Esophagus squamous epithelium (tissue), 4 donors: ENCODE measurements around the gene UGT8.
"Not testable (repeated sequence)": the region's sequence is repeated elsewhere in the genome, so short reads cannot be mapped to it uniquely, and the experiment has no call there.

Experiments
- POLR2A ChIP-seq, 4 donors: fragments of 450-650 bp; IDR thresholded peaks; one replicate each; pipeline ENCODE4 v1.6.1; 2017; ENCODE audit warnings: antibody characterized with exemption in 4 of 4, mild to moderate bottlenecking in 4 of 4, moderate library complexity in 3 of 4
- TF ChIP-seq, protein P1 (sequence below), 6 experiments: fragments of 450-650 bp in 4 of 6; fragments of 200-600 bp in 2 of 6; sonication (generic) in 2 of 6; IDR thresholded peaks; one replicate each; pipeline ENCODE4 v1.5.1; 2016 to 2019; ENCODE audit warnings: antibody characterized with exemption in 6 of 6, mild to moderate bottlenecking in 4 of 6, moderate library complexity in 4 of 6

DNA sequence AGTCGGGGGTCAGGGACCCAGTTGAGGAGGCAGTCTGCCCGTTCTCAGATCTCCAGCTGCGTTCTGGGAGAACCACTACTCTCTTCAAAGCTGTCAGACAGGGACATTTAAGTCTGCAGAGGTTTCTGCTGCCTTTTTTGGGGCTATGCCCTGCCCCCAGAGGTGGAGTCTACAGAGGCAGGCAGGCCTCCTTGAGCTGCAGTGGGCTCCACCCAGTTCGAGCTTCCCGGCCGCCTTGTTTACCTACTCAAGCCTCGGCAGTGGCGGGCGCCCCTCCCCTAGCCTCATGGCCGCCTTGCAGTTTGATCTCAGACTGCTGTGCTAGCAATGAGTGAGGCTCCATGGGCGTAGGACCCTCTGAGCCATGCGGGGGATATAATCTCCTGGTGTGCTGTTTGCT lies 17.4 kb downstream of the UGT8 start:
- TF ChIP-seq, protein P1, sequence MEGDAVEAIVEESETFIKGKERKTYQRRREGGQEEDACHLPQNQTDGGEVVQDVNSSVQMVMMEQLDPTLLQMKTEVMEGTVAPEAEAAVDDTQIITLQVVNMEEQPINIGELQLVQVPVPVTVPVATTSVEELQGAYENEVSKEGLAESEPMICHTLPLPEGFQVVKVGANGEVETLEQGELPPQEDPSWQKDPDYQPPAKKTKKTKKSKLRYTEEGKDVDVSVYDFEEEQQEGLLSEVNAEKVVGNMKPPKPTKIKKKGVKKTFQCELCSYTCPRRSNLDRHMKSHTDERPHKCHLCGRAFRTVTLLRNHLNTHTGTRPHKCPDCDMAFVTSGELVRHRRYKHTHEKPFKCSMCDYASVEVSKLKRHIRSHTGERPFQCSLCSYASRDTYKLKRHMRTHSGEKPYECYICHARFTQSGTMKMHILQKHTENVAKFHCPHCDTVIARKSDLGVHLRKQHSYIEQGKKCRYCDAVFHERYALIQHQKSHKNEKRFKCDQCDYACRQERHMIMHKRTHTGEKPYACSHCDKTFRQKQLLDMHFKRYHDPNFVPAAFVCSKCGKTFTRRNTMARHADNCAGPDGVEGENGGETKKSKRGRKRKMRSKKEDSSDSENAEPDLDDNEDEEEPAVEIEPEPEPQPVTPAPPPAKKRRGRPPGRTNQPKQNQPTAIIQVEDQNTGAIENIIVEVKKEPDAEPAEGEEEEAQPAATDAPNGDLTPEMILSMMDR (IDR thresholded peaks at IDR 0.05): not testable (repeated sequence)
- TF ChIP-seq POLR2A (IDR thresholded peaks at IDR 0.05): not testable (repeated sequence)
